GM19468 (cell line): ENCODE data around the gene PKLR.
A peak's percentile ranks its signal among the peaks of the same experiment; 100 is the strongest.
"Not testable (repeated sequence)": the region's sequence is repeated elsewhere in the genome, so short reads cannot be mapped to it uniquely, and the experiment has no call there.

ENCODE experiments used
- ATAC-seq: cut with Tn5 transposase; IDR thresholded peaks from one replicate; pipeline ENCODE4 v1.9.1; 2021; ENCODE audit warnings: mild to moderate bottlenecking, moderate library complexity, moderate number of reproducible peaks; ENCODE audit not compliant: unreplicated experiment; ENCODE audit errors: extremely low read depth

Gene PKLR

GRCh38 chr1:155301342-155301841 lies at the start of gene PKLR:
Gene PKLR (minus strand): TSS chr1:155301438. CDS start chr1:155301395, 43 bp downstream.
- no peak for ATAC-seq

- no peak for ATAC-seq
Measured at GRCh38 chr1:155342842-155343241, 41.6 kb upstream of the PKLR start.

DNA sequence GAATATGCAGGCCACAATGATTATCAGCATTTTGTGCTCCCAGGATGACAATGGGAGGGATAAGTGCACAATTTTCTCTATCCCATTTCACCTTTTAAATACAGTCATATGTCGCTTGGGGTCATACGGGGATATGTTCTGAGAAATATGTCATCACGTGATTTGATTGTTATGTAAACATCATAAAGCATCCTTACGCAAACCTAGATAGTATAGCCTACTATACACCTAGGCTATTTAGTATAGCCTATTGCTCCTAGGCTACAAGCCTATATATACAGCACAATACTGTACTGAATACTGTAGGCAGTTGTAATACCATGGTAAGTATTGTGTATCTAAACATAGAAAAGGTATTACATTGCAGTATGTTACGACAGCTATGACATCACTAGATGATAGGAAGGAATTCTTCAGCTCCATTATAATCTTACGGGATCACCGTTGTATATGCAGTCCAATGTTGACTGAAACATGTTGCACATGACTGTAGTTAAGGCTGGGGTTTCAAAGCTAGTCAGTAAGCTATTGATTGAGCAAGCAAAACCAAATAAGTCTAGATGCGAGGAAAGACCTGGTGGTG lies 38.4 kb upstream of the PKLR start:
- ATAC-seq, result no peak

- ATAC-seq, result no peak
Measured at GRCh38 chr1:155334962-155335361, 33.7 kb upstream of the PKLR start.

- ATAC-seq, result no peak
Measured at GRCh38 chr1:155329980-155330598, 28.9 kb upstream of the PKLR start.

DNA sequence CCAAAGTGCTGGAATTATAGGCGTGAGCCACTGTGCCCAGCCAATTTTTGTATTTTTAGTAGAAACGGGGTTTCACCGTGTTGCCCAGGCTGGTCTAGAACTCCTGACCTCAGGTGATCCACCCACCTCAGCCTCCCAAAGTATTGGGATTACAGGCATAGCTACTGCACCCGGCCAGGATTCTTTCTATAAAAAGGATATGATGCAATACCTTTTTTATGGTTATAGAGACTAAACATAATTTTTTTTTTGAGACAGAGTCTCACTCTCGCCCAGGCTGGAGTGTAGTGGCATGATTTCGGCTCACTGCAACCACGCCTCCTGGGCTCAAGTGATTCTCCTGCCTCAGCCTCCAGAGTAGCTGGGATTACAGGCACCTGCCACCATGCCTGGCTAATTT lies 27.6 kb upstream of the PKLR start:
- not testable (repeated sequence) for ATAC-seq

GRCh38 chr1:155327981-155328380 lies 26.7 kb upstream of the PKLR start:
- ATAC-seq, result no peak

GRCh38 chr1:155326631-155327037 lies 25.4 kb upstream of the PKLR start:
- ATAC-seq, result no peak

DNA sequence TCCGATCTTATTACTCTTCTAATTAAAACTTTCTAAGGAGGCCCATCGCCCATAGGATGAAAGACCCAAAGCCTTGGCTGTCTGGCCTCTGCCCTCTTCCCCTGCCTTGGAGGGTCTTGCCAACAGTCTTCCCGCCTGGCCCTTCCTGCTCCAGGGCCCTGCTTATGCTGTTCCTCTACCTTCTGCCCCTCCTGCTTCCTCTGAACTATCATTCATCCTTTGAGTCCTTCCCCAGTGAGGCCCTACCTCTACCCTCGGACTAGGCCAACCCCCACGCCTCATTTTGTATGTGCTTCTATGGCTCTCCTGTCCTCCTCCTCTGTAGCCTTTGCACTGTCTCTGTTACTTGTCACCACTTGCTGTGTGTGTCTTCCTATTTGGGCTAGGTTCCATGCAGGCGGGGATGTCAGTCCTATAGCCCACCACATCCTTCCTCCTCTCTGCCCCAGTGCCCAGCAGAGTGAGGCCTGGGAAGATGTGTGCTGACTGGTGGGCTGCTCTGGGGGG lies 24.8 kb upstream of the PKLR start:
- ATAC-seq, result no peak

DNA sequence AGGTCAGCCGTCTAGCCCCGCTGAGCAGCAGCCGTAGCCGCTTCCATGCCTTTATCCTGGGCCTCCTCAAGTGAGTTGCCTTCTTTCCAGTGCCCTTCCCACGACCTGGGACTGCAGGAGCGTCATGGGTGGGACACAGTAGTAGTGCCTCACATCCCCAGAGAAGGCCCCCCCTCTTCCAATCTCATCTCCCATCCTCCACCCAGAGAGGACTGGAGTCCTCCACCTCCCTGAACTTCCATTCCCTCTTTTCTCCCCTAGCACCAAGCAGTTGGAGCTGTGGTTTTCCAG lies 24.3 kb upstream of the PKLR start:
- ATAC-seq, result no peak

DNA sequence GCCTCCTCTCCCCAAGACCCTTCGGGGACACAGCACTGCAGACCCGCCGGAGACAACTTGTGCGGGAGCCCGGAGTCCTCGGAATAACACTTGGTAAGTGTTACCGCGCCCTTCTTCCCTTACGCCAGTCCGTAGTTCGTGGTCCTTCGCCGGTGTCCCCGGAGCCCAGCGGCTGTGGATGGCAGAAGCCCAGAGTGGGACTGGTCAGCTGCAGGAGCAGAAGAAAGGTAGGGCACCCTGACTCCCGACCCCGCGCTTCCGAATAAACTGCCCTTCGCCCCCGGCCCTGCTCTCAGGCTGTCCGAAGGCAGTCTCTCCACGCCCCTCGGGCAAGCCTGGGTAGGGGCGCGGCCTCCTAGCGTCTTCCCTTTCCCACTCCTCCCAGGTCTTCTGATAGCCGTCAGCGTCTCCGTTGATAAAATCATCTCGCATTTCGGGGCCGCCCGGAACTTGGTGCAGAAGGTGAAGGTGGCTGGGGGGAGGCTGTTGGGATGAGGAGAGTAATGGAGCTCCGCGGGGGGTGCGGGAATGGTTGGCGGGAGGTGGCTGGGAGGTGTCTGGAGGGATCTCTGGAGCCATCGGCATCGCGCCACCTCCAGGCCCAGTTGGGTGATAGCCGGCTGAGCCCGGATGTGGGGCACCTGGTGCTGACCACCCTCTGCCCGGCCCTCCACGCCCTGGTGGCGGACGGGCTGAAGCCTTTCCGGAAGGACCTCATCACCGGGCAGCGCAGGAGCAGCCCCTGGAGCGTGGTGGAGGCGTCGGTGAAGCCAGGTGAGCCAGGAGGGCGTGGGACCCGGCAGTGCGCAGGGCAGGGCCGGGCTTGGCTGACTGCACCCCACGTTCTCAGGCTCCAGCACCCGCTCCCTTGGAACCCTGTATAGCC lies 23.7 kb upstream of the PKLR start:
- ATAC-seq, result no peak

GRCh38 chr1:155324037-155324716 lies 22.9 kb upstream of the PKLR start:
- no peak for ATAC-seq

GRCh38 chr1:155323729-155324036 lies 22.4 kb upstream of the PKLR start:
- peak; percentile 2 for ATAC-seq

DNA sequence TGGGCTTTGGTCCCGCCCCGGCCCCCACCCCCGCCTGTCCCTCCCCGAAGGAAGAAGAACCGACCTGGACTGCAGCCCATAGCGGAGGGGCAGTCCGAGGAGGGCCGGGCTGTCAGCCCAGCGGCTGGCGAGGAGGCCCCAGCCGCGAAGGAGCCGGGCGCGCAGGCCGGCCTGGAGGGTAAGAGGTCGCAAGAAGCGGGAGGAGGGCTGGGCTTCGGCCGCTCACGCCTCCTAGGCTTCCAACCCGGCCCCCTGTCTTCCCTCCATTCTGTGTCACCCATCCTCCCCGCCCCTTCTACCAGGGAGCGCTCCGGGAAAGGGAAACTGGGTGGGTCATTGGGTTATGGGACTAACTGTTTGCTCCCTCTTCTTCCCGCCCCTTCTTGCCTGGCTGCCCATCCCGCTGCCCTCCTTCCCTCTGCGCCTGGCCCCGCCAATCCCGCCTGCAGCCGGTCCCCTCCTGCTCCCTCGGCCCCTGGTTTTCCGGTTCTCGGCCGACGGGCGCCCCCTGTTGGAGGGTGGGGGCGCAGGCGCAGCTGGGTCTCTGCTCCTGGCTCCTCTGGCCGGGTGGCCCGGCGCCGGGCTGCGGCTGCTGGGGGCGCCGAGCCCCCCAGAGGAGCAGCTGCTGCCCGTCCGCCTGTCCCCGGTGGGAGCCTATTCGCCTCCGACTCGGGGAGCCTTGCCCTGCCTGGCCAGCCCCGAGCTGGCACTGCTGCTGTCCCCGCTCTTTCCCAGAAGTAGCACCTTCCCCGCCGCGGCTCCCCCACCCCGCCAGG lies 21.9 kb upstream of the PKLR start:
- peak; percentile 21 for ATAC-seq

DNA sequence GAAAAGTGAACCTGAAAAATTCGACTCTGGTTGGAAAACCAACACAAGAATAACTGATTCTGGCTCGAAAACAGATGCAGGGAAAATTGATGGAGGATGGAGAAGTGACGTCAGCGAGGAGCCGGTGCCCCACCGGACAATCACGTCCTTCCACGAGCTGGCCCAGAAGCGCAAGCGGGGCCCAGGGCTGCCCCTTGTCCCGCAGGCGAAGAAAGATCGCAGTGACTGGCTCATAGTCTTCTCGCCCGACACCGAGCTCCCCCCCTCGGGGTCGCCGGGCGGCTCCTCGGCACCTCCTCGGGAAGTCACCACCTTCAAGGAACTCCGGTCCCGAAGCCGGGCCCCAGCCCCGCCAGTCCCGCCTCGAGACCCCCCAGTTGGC lies 21.3 kb upstream of the PKLR start:
- ATAC-seq, result no peak

- ATAC-seq, result no peak
Measured at GRCh38 chr1:155321639-155322503, 20.6 kb upstream of the PKLR start.

DNA sequence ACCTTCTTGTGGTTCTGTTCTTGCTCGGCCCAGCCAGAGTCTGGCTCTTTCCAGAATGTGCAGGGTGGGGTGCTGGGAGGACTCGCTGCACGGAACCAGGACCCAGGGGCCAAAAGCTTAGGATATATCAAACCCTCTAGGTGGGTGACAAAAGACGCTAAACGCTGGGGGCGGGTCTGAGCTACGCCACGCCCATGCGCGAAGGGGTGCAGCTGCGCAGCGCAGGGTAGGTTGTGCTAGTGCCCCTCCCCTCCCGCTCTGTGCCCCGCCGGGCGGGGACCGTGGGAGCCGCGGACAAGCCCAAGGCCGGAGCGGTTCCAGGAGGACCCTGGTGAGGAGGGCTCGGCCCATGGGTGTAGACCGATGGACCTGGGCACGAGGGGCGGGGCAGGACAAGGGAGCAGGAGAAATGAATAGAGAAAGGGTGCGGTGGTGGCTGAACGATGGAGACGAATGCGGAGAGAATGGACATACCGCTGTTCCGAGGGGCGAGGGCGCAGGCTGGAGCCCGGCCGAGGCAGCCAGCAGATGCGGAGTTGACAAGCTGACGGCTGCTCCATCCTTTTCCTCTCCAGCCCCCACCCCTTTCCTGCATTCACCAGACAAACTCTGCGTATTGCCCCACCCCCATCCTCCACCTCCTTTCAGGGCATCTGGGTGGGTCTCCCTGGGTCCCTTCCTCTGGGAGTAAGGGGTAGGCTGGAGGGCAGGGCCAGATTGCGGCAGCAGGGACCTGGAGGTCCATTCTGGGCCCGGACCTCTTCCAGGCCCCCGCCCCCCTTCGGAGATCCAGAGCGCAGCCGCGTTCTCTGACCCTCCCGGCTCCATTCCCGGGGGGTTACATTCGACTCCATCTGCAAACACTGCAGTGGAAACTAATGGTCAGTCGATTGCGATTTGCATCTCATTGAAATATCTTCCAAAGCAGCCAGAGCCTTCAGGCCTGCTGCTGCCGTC lies 19.7 kb upstream of the PKLR start, which contains the start of gene RUSC1:
Gene RUSC1, plus strand, starts transcription at position 234 of the 957 bp plus-strand sequence. CDS start 880 bp downstream, outside the sequence.
- no peak for ATAC-seq

DNA sequence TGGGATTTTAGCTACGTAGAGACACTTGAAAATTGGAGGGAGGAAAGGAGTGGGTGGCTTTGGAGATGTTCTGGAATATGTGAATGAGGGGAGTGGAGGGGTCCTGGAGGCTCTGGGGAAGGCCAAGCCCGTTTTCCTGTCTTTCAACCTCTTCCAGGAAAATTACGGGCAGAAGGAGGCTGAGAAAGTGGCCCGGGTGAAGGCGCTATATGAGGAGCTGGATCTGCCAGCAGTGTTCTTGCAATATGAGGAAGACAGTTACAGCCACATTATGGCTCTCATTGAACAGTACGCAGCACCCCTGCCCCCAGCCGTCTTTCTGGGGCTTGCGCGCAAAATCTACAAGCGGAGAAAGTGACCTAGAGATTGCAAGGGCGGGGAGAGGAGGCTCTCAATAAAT lies 19.0 kb upstream of the PKLR start:
- no peak for ATAC-seq
